Nephron (organoid): ENCODE data around the gene ZNF358.

Experiments used
- H3K27ac Mint-ChIP-seq, 3 experiments: 2 replicates each; pipeline ENCODE4 v1.8.0; 2020; ENCODE audit warnings: mixed read lengths in 3 of 3, mild to moderate bottlenecking in 2 of 3, moderate library complexity in 1 of 3
- H3K27me3 Mint-ChIP-seq: 2 replicates; pipeline ENCODE4 v1.8.0; 2021; ENCODE audit warnings: low read depth, mild to moderate bottlenecking, moderate library complexity, mixed read lengths
- H3K36me3 Mint-ChIP-seq: 2 replicates; pipeline ENCODE4 v1.8.0; 2020; ENCODE audit warnings: low read depth, mixed read lengths
- H3K4me1 Mint-ChIP-seq: 2 replicates; pipeline ENCODE4 v1.8.0; 2020; ENCODE audit warnings: mixed read lengths
- H3K4me3 Mint-ChIP-seq, 3 experiments: 2 replicates each; pipeline ENCODE4 v1.8.0; 2020; ENCODE audit warnings: mild to moderate bottlenecking in 3 of 3, mixed read lengths in 3 of 3, moderate library complexity in 2 of 3
- H3K9me3 Mint-ChIP-seq: 2 replicates; pipeline ENCODE4 v1.8.0; 2020; ENCODE audit warnings: mixed read lengths
- CTCF ChIP-seq, 3 experiments: fragments of 200-600 bp; sonication (generic); IDR thresholded peaks; one replicate each; pipeline ENCODE4 v1.5.0; 2021; ENCODE audit warnings: antibody characterized with exemption in 3 of 3; ENCODE audit not compliant: unreplicated experiment in 3 of 3

ZNF358 gene

DNA sequence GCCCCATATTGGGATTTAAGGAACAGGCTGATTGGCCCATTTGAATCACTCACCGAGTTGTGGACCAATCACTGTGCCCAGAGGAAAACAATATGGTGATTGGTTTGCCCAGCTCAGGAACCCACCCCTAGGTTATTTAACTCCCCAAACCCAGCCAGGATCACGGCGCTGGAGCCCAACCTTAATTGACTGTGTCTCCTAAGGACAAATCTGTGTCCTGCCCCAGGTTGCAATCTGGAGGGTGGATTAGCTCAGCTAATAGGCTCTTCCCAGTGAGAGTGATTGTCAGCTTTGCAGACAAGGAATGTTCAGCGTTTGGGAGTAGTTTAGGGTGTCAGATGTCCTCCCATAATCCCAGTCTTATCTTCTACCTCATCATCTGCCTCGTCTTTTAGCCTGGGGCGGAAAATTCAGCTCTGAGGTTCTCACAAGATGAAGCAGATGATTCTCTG is 3.5 kb upstream of the ZNF358 start:
- Mint-ChIP-seq H3K4me1 (peaks cover 23% of the 10 kb centered on the region), H3K4me3 (peak overlapping the region in 1 of 3 experiments; percentile 61), H3K27me3 (peaks cover 17% of the 10 kb centered on the region), H3K36me3 (no peaks in the 10 kb centered on the region), H3K9me3 (no peaks in the 10 kb centered on the region), H3K27ac (no peak overlapping the region)
- no peak for TF ChIP-seq CTCF (IDR thresholded peaks at IDR 0.05; ENCODE audit: unreplicated experiment in 3 of 3)

DNA sequence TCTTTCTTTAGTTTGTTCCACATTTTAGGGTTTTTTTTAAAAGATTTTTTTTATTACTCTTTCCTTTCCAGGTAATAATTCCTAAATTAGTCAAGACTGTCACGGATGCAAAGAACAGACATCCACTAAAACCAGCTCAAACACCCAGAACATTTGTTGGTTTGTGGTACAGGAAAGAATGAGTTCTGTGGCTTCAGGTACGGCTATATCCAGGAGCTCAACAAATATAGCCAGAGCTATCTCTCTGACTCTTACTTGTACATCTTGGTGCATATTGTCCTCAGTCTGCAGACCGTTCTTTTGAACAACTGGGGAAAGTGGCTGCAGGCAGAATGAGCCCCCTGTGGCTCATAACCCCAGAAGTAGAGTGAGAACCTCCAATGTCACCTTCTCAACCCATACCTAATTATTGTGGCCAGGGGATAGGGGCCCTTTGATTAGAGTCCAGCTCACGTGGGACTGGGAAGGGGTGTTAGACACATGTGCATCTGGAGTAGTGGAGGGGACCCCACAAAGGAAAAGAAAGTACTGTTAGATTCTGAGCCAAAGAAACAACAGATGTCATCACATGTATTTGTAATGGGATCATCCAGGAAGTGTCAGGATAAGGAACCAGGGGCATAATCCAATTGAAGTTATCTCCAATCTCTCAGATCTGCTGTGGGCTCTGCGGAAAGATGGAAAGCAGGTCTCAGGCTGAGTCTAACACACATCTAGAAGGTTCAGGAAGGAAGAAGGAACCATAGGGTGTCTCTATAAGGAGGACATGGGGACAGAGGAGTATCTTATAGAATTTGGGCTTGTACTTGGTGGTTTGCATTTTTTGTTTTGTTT is 1.9 kb upstream of the ZNF358 start:
- peaks cover 10% of the 10 kb centered on the region for H3K36me3 Mint-ChIP-seq
- TF ChIP-seq CTCF (IDR thresholded peaks at IDR 0.05; ENCODE audit: unreplicated experiment in 3 of 3): no peak
- peaks cover 17% of the 10 kb centered on the region for H3K27me3 Mint-ChIP-seq
- H3K9me3 Mint-ChIP-seq: no peaks in the 10 kb centered on the region
- peak overlapping the region; percentile 91 to 99 (median 99) for H3K27ac Mint-ChIP-seq
- peak overlapping the region; percentile 92 to 96 (median 94) for H3K4me3 Mint-ChIP-seq
- peaks cover 27% of the 10 kb centered on the region for H3K4me1 Mint-ChIP-seq

- peak overlapping the region; percentile 92 to 96 (median 94) for H3K4me3 Mint-ChIP-seq
- peak overlapping the region; percentile 99 to 100 (median 99) for H3K27ac Mint-ChIP-seq
- no peaks in the 10 kb centered on the region for H3K9me3 Mint-ChIP-seq
- TF ChIP-seq CTCF (IDR thresholded peaks at IDR 0.05; ENCODE audit: unreplicated experiment in 3 of 3): no peak
- H3K27me3 Mint-ChIP-seq: peaks cover 7% of the 10 kb centered on the region
- peaks cover 14% of the 10 kb centered on the region for H3K36me3 Mint-ChIP-seq
- H3K4me1 Mint-ChIP-seq: peaks cover 27% of the 10 kb centered on the region
Measured at GRCh38 chr19:7515110-7515644, 726 bp upstream of the ZNF358 start.

DNA sequence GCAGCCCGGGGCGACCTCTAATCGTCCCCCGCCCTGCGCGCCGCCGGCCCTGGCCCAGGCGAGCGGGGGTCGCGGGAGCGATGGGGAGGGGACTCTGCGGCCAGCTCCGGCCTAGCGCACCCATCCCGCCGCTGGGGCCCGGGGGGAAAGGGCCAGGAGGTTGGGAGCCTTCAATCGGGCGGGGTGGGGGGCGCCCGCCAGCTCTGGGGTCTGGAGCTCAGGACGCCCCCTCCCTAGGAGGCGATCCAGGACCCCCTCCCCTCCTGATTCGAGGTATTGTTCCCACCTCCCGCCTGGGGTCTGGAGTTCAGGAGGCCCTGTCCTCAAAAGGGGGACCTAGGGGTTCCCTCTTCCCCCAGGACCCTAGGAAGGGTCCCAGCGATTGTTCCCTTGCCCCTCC is 430 bp downstream of the ZNF358 start:
- Mint-ChIP-seq H3K36me3 (peaks cover 19% of the 10 kb centered on the region), H3K4me3 (peak overlapping the region; percentile 90 to 96 (median 94)), H3K27ac (peak overlapping the region; percentile 96 to 99 (median 98)), H3K27me3 (peaks cover 5% of the 10 kb centered on the region), H3K4me1 (peaks cover 27% of the 10 kb centered on the region), H3K9me3 (no peaks in the 10 kb centered on the region)
- no peak for TF ChIP-seq CTCF (IDR thresholded peaks at IDR 0.05; ENCODE audit: unreplicated experiment in 3 of 3)

DNA sequence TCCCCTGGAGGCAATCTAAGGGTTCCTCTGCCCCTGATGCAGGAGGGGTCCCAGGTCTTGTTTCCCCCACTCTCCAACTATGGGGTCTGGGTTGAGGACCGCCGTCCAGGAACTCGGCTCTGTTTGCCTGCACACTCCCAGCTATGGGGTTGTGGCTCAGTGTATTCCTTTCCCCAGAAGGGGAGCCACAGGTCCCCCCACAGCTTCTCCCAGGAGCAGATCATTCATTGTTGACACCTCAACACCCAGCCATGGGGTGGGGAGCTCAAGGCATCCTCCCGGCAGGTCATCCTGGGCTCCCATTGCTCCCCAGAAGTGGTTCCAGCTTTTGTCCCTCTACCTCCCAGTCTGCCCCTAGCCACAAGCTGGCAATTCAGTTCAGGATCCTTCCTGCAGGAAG is 975 bp downstream of the ZNF358 start:
- peaks cover 19% of the 10 kb centered on the region for H3K36me3 Mint-ChIP-seq
- H3K27ac Mint-ChIP-seq: peak overlapping the region; percentile 96 to 99 (median 98)
- H3K9me3 Mint-ChIP-seq: no peaks in the 10 kb centered on the region
- H3K4me1 Mint-ChIP-seq: peaks cover 30% of the 10 kb centered on the region
- peak overlapping the region; percentile 90 to 96 (median 94) for H3K4me3 Mint-ChIP-seq
- TF ChIP-seq CTCF (IDR thresholded peaks at IDR 0.05; ENCODE audit: unreplicated experiment in 3 of 3): no peak
- peaks cover 5% of the 10 kb centered on the region for H3K27me3 Mint-ChIP-seq
